NT2/D1 (cell line): ENCODE data around the gene ZNF600.

ENCODE experiments used
- SUZ12 ChIP-seq: IDR thresholded peaks from 2 replicates; pipeline ENCODE4 v1.6.1; 2011; ENCODE audit not compliant: insufficient read length, insufficient read depth; ENCODE audit errors: extremely low read depth
- YY1 ChIP-seq: IDR thresholded peaks from 2 replicates; pipeline ENCODE4 v1.6.1; 2011; ENCODE audit not compliant: insufficient read length, insufficient read depth
- ZNF274 ChIP-seq: IDR thresholded peaks from 2 replicates; pipeline ENCODE4 v1.6.1; 2011; ENCODE audit warnings: mild to moderate bottlenecking, low read depth, low read length

DNA sequence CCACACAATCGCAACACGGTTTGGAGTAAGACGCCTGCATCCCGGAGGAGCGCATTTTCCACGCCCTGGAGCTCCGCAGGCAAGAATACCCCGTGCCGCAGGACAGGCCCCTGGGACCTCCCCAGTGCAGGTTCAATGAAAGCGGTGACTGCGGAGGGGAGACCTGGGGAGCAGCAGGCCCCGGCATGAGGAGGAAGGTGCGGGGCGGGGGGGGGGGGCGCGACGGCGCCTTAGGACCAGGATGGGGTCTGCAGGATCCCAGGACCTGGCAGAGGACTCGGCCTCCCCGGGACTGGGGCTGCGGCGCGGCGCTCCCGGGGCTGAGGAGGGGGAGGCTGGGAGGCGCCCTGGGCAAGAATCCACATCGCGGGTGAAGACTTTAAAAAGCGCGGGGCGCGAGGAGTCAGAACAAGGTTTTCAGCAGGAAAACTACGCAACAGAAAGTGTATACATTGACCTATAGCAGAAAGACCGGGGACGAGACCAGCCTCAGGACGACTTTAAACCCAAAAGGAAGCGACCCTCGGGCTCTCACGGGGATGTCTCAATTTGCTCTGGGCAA is 52.2 kb downstream of the ZNF600 start:
- no peak for TF ChIP-seq YY1
- no peak for TF ChIP-seq ZNF274
- no peak for TF ChIP-seq SUZ12
